ENCODE results near the gene ACTRT2. TPM values are rescaled to one million over a fixed set of nuclear protein-coding genes. Genes with fewer than 3 reads are reported as not detected.

ACTRT2 gene
- total RNA-seq, 1 experiment from 2014 or later = not detected

- no peak for DNase-seq (ENCODE audit: low spot score)
- TF ChIP-seq EZH2 (IDR thresholded peaks at IDR 0.05; ENCODE audit: borderline replicate concordance, low read depth, low read length, poor library complexity, severe bottlenecking) (no peak), CTCF (conservative IDR thresholded peaks at IDR 0.05; ENCODE audit: low read depth, low read length) (no peak)
- no peak overlapping the region for H3K27ac ChIP-seq (ENCODE audit: low read depth, low read length, poor library complexity, severe bottlenecking)
- ChIA-PET POLR2A (ENCODE audit: low non-redundant PET) (no interaction called here), CTCF (no interaction called here)
- H3K36me3 ChIP-seq (ENCODE audit: insufficient read depth, low read length, poor library complexity, severe bottlenecking) = no peaks in the 10 kb centered on the region
- no peak overlapping the region for H3K4me3 ChIP-seq (ENCODE audit: low read depth, low read length, poor library complexity, severe bottlenecking)
- no peaks in the 10 kb centered on the region for H3K4me1 ChIP-seq (ENCODE audit: insufficient read depth, low read length, poor library complexity, severe bottlenecking)
- intact Hi-C loops (cut with micrococcal nuclease; ENCODE audit: unreplicated experiment) = no loop called here
- no peaks in the 10 kb centered on the region for H3K9me3 ChIP-seq (ENCODE audit: low read depth, low read length, poor library complexity, severe bottlenecking)
- peaks cover 42% of the 10 kb centered on the region for H3K27me3 ChIP-seq (replicated peaks; ENCODE audit: insufficient read depth, low read depth, low read length, poor library complexity)
- BruUV-seq (replicated peaks) = no TSS peak
Observed at GRCh38 chr1:3042481-3042880, 21.2 kb downstream of the ACTRT2 start.

- no peaks in the 10 kb centered on the region for H3K36me3 ChIP-seq (ENCODE audit: insufficient read depth, low read length, poor library complexity, severe bottlenecking)
- BruUV-seq (replicated peaks) = no TSS peak
- no peaks in the 10 kb centered on the region for H3K4me1 ChIP-seq (ENCODE audit: insufficient read depth, low read length, poor library complexity, severe bottlenecking)
- intact Hi-C loops (cut with micrococcal nuclease; ENCODE audit: unreplicated experiment) = no loop called here
- H3K4me3 ChIP-seq (ENCODE audit: low read depth, low read length, poor library complexity, severe bottlenecking) = no peak overlapping the region
- peaks cover 33% of the 10 kb centered on the region for H3K27me3 ChIP-seq (replicated peaks; ENCODE audit: insufficient read depth, low read depth, low read length, poor library complexity)
- no peak for TF ChIP-seq EZH2 (IDR thresholded peaks at IDR 0.05; ENCODE audit: borderline replicate concordance, low read depth, low read length, poor library complexity, severe bottlenecking)
- no peak for TF ChIP-seq CTCF (conservative IDR thresholded peaks at IDR 0.05; ENCODE audit: low read depth, low read length)
- no peak for DNase-seq (ENCODE audit: low spot score)
- H3K9me3 ChIP-seq (ENCODE audit: low read depth, low read length, poor library complexity, severe bottlenecking) = no peaks in the 10 kb centered on the region
- no peak overlapping the region for H3K27ac ChIP-seq (ENCODE audit: low read depth, low read length, poor library complexity, severe bottlenecking)
- CTCF ChIA-PET = no interaction called here
- POLR2A ChIA-PET (ENCODE audit: low non-redundant PET) = no interaction called here
Observed at GRCh38 chr1:3049164-3049563, 27.9 kb downstream of the ACTRT2 start.

- intact Hi-C loops (cut with micrococcal nuclease; ENCODE audit: unreplicated experiment) = no loop called here
- Histone ChIP-seq H3K4me1 (ENCODE audit: insufficient read depth, low read length, poor library complexity, severe bottlenecking) (no peaks in the 10 kb centered on the region), H3K36me3 (ENCODE audit: insufficient read depth, low read length, poor library complexity, severe bottlenecking) (no peaks in the 10 kb centered on the region), H3K4me3 (ENCODE audit: low read depth, low read length, poor library complexity, severe bottlenecking) (no peak overlapping the region), H3K9me3 (ENCODE audit: low read depth, low read length, poor library complexity, severe bottlenecking) (no peaks in the 10 kb centered on the region), H3K27ac (ENCODE audit: low read depth, low read length, poor library complexity, severe bottlenecking) (no peak overlapping the region), H3K27me3 (replicated peaks; ENCODE audit: insufficient read depth, low read depth, low read length, poor library complexity) (peaks cover 33% of the 10 kb centered on the region)
- no TSS peak for BruUV-seq (replicated peaks)
- POLR2A ChIA-PET (ENCODE audit: low non-redundant PET) = no interaction called here
- TF ChIP-seq EZH2 (IDR thresholded peaks at IDR 0.05; ENCODE audit: borderline replicate concordance, low read depth, low read length, poor library complexity, severe bottlenecking) (no peak), CTCF (conservative IDR thresholded peaks at IDR 0.05; ENCODE audit: low read depth, low read length) (no peak)
- CTCF ChIA-PET = no interaction called here
- no peak for DNase-seq (ENCODE audit: low spot score)
Observed at GRCh38 chr1:3049905-3050304, 28.6 kb downstream of the ACTRT2 start.
